ENCODE data around the gene TP63.

DNA sequence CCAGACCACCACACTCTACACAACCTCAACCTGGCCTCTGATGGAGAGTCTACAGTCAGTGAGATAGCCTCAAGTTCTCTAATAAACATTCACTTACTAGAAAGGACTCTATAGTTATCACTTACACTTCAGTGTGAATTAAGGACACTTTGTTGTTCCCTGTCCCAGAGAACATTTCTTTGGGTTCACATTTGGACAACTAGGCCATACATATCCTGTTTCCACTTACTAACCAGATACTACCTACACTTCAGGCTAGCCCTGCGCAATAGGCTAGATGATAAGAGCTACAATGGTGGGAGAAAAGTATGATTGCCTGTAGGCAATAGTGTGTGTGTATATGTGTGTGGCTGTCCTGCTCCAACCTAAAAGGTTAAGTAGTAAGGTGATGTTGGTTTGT, 72.7 kb downstream of the TP63 start:
- TF ChIP-seq POLR2A (IDR thresholded peaks at IDR 0.05): no peak
- TF ChIP-seq, protein P1, sequence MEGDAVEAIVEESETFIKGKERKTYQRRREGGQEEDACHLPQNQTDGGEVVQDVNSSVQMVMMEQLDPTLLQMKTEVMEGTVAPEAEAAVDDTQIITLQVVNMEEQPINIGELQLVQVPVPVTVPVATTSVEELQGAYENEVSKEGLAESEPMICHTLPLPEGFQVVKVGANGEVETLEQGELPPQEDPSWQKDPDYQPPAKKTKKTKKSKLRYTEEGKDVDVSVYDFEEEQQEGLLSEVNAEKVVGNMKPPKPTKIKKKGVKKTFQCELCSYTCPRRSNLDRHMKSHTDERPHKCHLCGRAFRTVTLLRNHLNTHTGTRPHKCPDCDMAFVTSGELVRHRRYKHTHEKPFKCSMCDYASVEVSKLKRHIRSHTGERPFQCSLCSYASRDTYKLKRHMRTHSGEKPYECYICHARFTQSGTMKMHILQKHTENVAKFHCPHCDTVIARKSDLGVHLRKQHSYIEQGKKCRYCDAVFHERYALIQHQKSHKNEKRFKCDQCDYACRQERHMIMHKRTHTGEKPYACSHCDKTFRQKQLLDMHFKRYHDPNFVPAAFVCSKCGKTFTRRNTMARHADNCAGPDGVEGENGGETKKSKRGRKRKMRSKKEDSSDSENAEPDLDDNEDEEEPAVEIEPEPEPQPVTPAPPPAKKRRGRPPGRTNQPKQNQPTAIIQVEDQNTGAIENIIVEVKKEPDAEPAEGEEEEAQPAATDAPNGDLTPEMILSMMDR (IDR thresholded peaks at IDR 0.05): no peak

All from adrenal gland (tissue), 5 donors.